Progenitor cell of endocrine pancreas (in vitro differentiated cells): ENCODE measurements around the gene WDR62. TPM values are rescaled to one million over a fixed set of nuclear protein-coding genes. Genes with fewer than 3 reads are reported as not detected.

Experiments
- total RNA-seq: library from RNA; stranded (reverse); gene quantifications from 2 replicates; pipeline ENCODE4 v1.2.1, GENCODE V29; 2021

WDR62 gene
- total RNA-seq, 1 donor from 2014 or later = 9.2 TPM

Other genes with a start within 250 kb of the WDR62 start
- 5.3 TPM in 2 replicates for gene PRODH2, start 242.1 kb upstream of the WDR62 start, total RNA-seq
- gene NPHS1, start 202.4 kb upstream of the WDR62 start, total RNA-seq = 15.7 and 17.5 TPM in 2 replicates
- gene KIRREL2, start 198.0 kb upstream of the WDR62 start, total RNA-seq = 97.5 and 100.0 TPM in 2 replicates
- gene APLP1, start 186.3 kb upstream of the WDR62 start, total RNA-seq = 134 and 135 TPM in 2 replicates
- 11.4 and 13.9 TPM in 2 replicates for gene NFKBID, start 154.4 kb upstream of the WDR62 start, total RNA-seq
- 1.6 TPM in 1 of 2 replicates, not detected in the other for gene HCST, start 152.4 kb upstream of the WDR62 start, total RNA-seq
- not detected in 2 replicates for gene TYROBP, start 146.6 kb upstream of the WDR62 start, total RNA-seq
- 31.0 and 31.5 TPM in 2 replicates for gene LRFN3, start 118.5 kb upstream of the WDR62 start, total RNA-seq
- gene SDHAF1, start 59.7 kb upstream of the WDR62 start, total RNA-seq = 13.3 and 14.4 TPM in 2 replicates
- 32.8 and 33.2 TPM in 2 replicates for gene SYNE4, start 46.1 kb upstream of the WDR62 start, total RNA-seq
- gene ALKBH6, start 40.7 kb upstream of the WDR62 start, total RNA-seq = 32.9 and 36.8 TPM in 2 replicates
- gene CLIP3, start 22.0 kb upstream of the WDR62 start, total RNA-seq = 16.2 and 17.9 TPM in 2 replicates
- 10.1 and 10.4 TPM in 2 replicates for gene THAP8, start 612 bp upstream of the WDR62 start, total RNA-seq
- 0.47 TPM in 1 of 2 replicates, not detected in the other for gene OVOL3, start 56.2 kb downstream of the WDR62 start, total RNA-seq
- 84.8 and 85.8 TPM in 2 replicates for gene POLR2I, start 60.0 kb downstream of the WDR62 start, total RNA-seq
- gene TBCB, start 60.6 kb downstream of the WDR62 start, total RNA-seq = 138 and 148 TPM in 2 replicates
- gene CAPNS1, start 85.2 kb downstream of the WDR62 start, total RNA-seq = 427 and 435 TPM in 2 replicates
- not detected in 2 replicates for gene COX7A1, start 97.5 kb downstream of the WDR62 start, total RNA-seq
- 8.2 and 9.0 TPM in 2 replicates for gene ZNF565, start 159.8 kb downstream of the WDR62 start, total RNA-seq
- 99.0 and 101 TPM in 2 replicates for gene ZNF146, start 160.2 kb downstream of the WDR62 start, total RNA-seq